Left cardiac atrium (tissue), 4 donors: ENCODE results near the gene PPIP5K1. TPM values are rescaled to one million over a fixed set of nuclear protein-coding genes. Genes with fewer than 3 reads are reported as not detected.
A peak's percentile ranks its signal among the peaks of the same experiment; 100 is the strongest.
"Not testable (repeated sequence)": the region's sequence is repeated elsewhere in the genome, so short reads cannot be mapped to it uniquely, and the experiment has no call there.

Experiments used
- ATAC-seq, 2 donors: fragments of 200-7000 bp; cut with Tn5 transposase; one replicate each; pipeline ENCODE4 v1.9.1; 2020; ENCODE audit warnings: mild to moderate bottlenecking in 2 of 2, moderate library complexity in 2 of 2
- DNase-seq: peaks from one replicate; pipeline ENCODE4 v3.0.0-alpha.2; 2020
- intact Hi-C, 2 donors: fragments of 100-400 bp; cut with DNase I; formaldehyde crosslinking; loops; one replicate each; pipeline versions ENCODE4 v1.14.1 to v1.15.1; 2022 to 2023
- long read RNA-seq: library from polyadenylated mRNA; unstranded; transcript quantifications from one replicate; pipeline ENCODE4 v2.0.0, GENCODE V29; 2021
- total RNA-seq, 2 donors: library from RNA; stranded (reverse); fragmentation: NEBNext Ultra II Directional; extraction: Animal tissue kit (Norgen Biotek cat#: 25700); gene quantifications; one replicate each; pipeline ENCODE4 v1.2.1, GENCODE V29; 2021
- donor health status: DM: no; HTN: yes; CAD: no.
- donor health status: DM: no; HTN: yes; CAD: no; lungs with severe emphysema.
- donor health status: DM: yes; HTN: yes; CAD: no.
- donor health status: Dilated cardiomyopathy.

The PPIP5K1 gene
- 10 to 100 TPM; 19.4 to 22.3 TPM for total RNA-seq
- long read RNA-seq, partial matches to known transcripts = 3 of 6 reads
- long read RNA-seq, other reads (novel, unspliced or antisense) = 3 of 6 reads

- ATAC-seq = peak; percentile 97
- DNase-seq, intact Hi-C loops: not testable (repeated sequence)
Observed at GRCh38 chr15:43589778-43590466, at the start of gene PPIP5K1. Gene PPIP5K1, minus strand, starts transcription at chr15:43590208. Its CDS starts 5,704 bp downstream, at chr15:43584504.

- intact Hi-C loops, DNase-seq, ATAC-seq: not testable (repeated sequence)
Observed at GRCh38 chr15:43638464-43639204, 48.6 kb upstream of the PPIP5K1 start.

- DNase-seq, ATAC-seq, intact Hi-C loops: not testable (repeated sequence)
Observed at GRCh38 chr15:43626937-43627336, 36.9 kb upstream of the PPIP5K1 start.

GRCh38 chr15:43625106-43625505, 35.1 kb upstream of the PPIP5K1 start:
- ATAC-seq (no peak), DNase-seq (no peak)
- intact Hi-C loops = no loop called here

- intact Hi-C loops, DNase-seq, ATAC-seq: not testable (repeated sequence)
Observed at GRCh38 chr15:43622068-43622799, 32.2 kb upstream of the PPIP5K1 start.

GRCh38 chr15:43618700-43619099, 28.7 kb upstream of the PPIP5K1 start, which contains the start of gene STRC:
Gene STRC, minus strand, starts transcription at chr15:43618800. Its CDS starts 78 bp downstream, at chr15:43618722.
- ATAC-seq, DNase-seq, intact Hi-C loops: not testable (repeated sequence)

GRCh38 chr15:43617750-43618149, 27.7 kb upstream of the PPIP5K1 start:
- intact Hi-C loops, DNase-seq, ATAC-seq: not testable (repeated sequence)

- intact Hi-C loops, DNase-seq: not testable (repeated sequence)
- peak in 1 of 2 donors; percentile 29 for ATAC-seq
Observed at GRCh38 chr15:43602233-43602632, 12.2 kb upstream of the PPIP5K1 start.

- intact Hi-C loops, DNase-seq, ATAC-seq: not testable (repeated sequence)
Observed at GRCh38 chr15:43600200-43600599, 10.2 kb upstream of the PPIP5K1 start.

GRCh38 chr15:43599131-43599530, 9.1 kb upstream of the PPIP5K1 start:
- DNase-seq, ATAC-seq, intact Hi-C loops: not testable (repeated sequence)

- intact Hi-C loops, DNase-seq: not testable (repeated sequence)
- ATAC-seq = peak; percentile 60 to 79
Observed at GRCh38 chr15:43593328-43594190, 3.6 kb upstream of the PPIP5K1 start, which contains the start of gene CKMT1B. Gene CKMT1B, plus strand, starts transcription at chr15:43594027. Its CDS starts 192 bp downstream, at chr15:43594219.

- peak in 1 of 2 donors; percentile 28 for ATAC-seq
- intact Hi-C loops = not testable (repeated sequence)
Observed at GRCh38 chr15:43592841-43593240, 2.8 kb upstream of the PPIP5K1 start.

GRCh38 chr15:43574607-43575006, 15.4 kb downstream of the PPIP5K1 start:
- intact Hi-C loops, DNase-seq, ATAC-seq: not testable (repeated sequence)

More at GRCh38 chr15:43592841-43593240, 2.8 kb upstream of the PPIP5K1 start:
- DNase-seq = not testable (repeated sequence)

- DNase-seq, ATAC-seq, intact Hi-C loops: not testable (repeated sequence)
Observed at GRCh38 chr15:43566615-43567014, 23.4 kb downstream of the PPIP5K1 start.

- ATAC-seq = peak in 1 of 2 donors; percentile 19
- intact Hi-C loops, DNase-seq: not testable (repeated sequence)
Observed at GRCh38 chr15:43563793-43564192, 26.2 kb downstream of the PPIP5K1 start.

- intact Hi-C loops, ATAC-seq, DNase-seq: not testable (repeated sequence)
Observed at GRCh38 chr15:43562753-43563152, 27.3 kb downstream of the PPIP5K1 start.

GRCh38 chr15:43552986-43553385, 37.0 kb downstream of the PPIP5K1 start:
- intact Hi-C loops = no loop called here
- ATAC-seq (no peak), DNase-seq (no peak)

GRCh38 chr15:43552256-43552655, 37.8 kb downstream of the PPIP5K1 start:
- ATAC-seq = no peak
- no peak for DNase-seq
- intact Hi-C loops = no loop called here
